ENCODE results near the gene FAM3D. TPM values are rescaled to one million over a fixed set of nuclear protein-coding genes. Genes with fewer than 3 reads are reported as not detected.

FAM3D gene
- total RNA-seq, 1 donor from 2014 or later, result not detected

GRCh38 chr3:58585994-58586393 is 80.6 kb downstream of the FAM3D start:
- no peak for TF ChIP-seq CTCF (IDR thresholded peaks at IDR 0.05)
- peak overlapping the region; percentile 82 for H3K4me3 Mint-ChIP-seq (ENCODE audit: unreplicated experiment)
- peaks cover 1% of the 10 kb centered on the region for H3K36me3 Mint-ChIP-seq (ENCODE audit: low read depth)
- H3K4me1 Mint-ChIP-seq (ENCODE audit: low read depth), result peaks cover 22% of the 10 kb centered on the region
- no peak for DNase-seq (ENCODE audit: low spot score)
- H3K27ac Mint-ChIP-seq (ENCODE audit: unreplicated experiment), result no peak overlapping the region
- no peaks in the 10 kb centered on the region for H3K9me3 Mint-ChIP-seq (ENCODE audit: low read depth)
- peaks cover 35% of the 10 kb centered on the region for H3K27me3 Mint-ChIP-seq (ENCODE audit: low read depth)

GRCh38 chr3:58585005-58585786 is 81.4 kb downstream of the FAM3D start:
- Mint-ChIP-seq H3K27ac (ENCODE audit: unreplicated experiment) (peak overlapping the region; percentile 36), H3K4me3 (ENCODE audit: unreplicated experiment) (peak overlapping the region; percentile 82), H3K9me3 (ENCODE audit: low read depth) (no peaks in the 10 kb centered on the region), H3K4me1 (ENCODE audit: low read depth) (peaks cover 22% of the 10 kb centered on the region), H3K27me3 (ENCODE audit: low read depth) (peaks cover 35% of the 10 kb centered on the region), H3K36me3 (ENCODE audit: low read depth) (peaks cover 1% of the 10 kb centered on the region)
- DNase-seq (ENCODE audit: low spot score), result no peak
- TF ChIP-seq CTCF (IDR thresholded peaks at IDR 0.05), result peak; percentile 80

- peak overlapping the region; percentile 36 for H3K27ac Mint-ChIP-seq (ENCODE audit: unreplicated experiment)
- DNase-seq (ENCODE audit: low spot score), result no peak
- peaks cover 22% of the 10 kb centered on the region for H3K4me1 Mint-ChIP-seq (ENCODE audit: low read depth)
- peak overlapping the region; percentile 82 for H3K4me3 Mint-ChIP-seq (ENCODE audit: unreplicated experiment)
- peaks cover 1% of the 10 kb centered on the region for H3K36me3 Mint-ChIP-seq (ENCODE audit: low read depth)
- peaks cover 35% of the 10 kb centered on the region for H3K27me3 Mint-ChIP-seq (ENCODE audit: low read depth)
- no peak for TF ChIP-seq CTCF (IDR thresholded peaks at IDR 0.05)
- no peaks in the 10 kb centered on the region for H3K9me3 Mint-ChIP-seq (ENCODE audit: low read depth)
Observed at GRCh38 chr3:58584690-58585004, 81.9 kb downstream of the FAM3D start.

Other genes with a start within 250 kb of the FAM3D start
- 80.5 to 97.7 TPM (median 84.7 TPM) in 3 replicates for gene PDHB, start 232.9 kb downstream of the FAM3D start, total RNA-seq
- 8.6 to 12.9 TPM (median 9.7 TPM) in 3 replicates for gene KCTD6, start 174.7 kb downstream of the FAM3D start, total RNA-seq
- 0.56 to 1.9 TPM (median 0.57 TPM) in 3 replicates for gene ACOX2, start 129.6 kb downstream of the FAM3D start, total RNA-seq
- not detected in 3 replicates for gene FAM107A, start 89.4 kb downstream of the FAM3D start, total RNA-seq

Data from chondrocyte (in vitro differentiated cells).